ENCODE measurements around the gene CDIPT.

The CDIPT gene

DNA sequence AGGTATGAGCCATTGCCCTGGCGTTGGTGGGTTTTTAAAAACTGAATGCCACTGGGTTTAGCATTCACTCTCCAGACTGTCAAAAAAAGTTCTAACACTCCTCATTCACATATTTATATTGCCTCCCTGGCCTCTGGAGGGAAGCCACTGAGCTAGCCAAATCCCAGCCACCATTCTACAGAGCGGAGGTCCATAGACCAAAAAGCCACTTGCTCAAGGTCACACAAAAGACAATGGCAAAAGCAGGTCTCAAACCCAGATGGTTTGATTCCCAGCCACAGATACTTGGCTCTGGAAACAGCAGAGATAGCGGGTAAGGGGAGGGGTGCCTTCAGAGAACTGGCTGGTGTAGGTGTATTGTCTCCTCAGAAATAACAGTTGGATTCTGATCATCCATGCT is 18.0 kb upstream of the CDIPT start:
- no peak for DNase-seq (ENCODE audit: low read depth)
- H3K4me3 ChIP-seq (ENCODE audit: low read depth, low read length), result no peak overlapping the region
- TF ChIP-seq, protein P1, sequence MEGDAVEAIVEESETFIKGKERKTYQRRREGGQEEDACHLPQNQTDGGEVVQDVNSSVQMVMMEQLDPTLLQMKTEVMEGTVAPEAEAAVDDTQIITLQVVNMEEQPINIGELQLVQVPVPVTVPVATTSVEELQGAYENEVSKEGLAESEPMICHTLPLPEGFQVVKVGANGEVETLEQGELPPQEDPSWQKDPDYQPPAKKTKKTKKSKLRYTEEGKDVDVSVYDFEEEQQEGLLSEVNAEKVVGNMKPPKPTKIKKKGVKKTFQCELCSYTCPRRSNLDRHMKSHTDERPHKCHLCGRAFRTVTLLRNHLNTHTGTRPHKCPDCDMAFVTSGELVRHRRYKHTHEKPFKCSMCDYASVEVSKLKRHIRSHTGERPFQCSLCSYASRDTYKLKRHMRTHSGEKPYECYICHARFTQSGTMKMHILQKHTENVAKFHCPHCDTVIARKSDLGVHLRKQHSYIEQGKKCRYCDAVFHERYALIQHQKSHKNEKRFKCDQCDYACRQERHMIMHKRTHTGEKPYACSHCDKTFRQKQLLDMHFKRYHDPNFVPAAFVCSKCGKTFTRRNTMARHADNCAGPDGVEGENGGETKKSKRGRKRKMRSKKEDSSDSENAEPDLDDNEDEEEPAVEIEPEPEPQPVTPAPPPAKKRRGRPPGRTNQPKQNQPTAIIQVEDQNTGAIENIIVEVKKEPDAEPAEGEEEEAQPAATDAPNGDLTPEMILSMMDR (IDR thresholded peaks at IDR 0.05; ENCODE audit: low read depth, low read length, missing control alignments), result no peak

DNA sequence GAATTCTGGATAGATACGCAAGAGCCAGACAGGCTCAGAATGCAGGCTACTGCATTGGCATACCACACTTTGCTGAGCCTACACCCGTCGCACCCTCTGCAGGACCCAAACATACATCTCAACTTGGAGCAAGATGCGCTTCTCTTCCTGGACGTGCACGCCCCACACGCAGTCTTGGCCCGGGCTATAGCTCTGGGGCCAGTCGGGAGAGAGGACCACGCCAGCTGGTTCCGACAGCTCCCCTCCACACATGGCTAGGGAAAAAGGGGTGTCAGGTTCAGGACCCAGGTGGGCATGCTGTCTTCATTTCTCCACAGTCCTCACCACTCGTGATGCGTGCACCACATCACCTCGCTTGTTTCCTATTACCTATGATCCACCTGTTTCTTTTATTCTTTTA is 15.1 kb upstream of the CDIPT start:
- no peak for DNase-seq (ENCODE audit: low read depth)
- TF ChIP-seq, protein P1 (IDR thresholded peaks at IDR 0.05; ENCODE audit: low read depth, low read length, missing control alignments), result no peak
- no peak overlapping the region for H3K4me3 ChIP-seq (ENCODE audit: low read depth, low read length)

DNA sequence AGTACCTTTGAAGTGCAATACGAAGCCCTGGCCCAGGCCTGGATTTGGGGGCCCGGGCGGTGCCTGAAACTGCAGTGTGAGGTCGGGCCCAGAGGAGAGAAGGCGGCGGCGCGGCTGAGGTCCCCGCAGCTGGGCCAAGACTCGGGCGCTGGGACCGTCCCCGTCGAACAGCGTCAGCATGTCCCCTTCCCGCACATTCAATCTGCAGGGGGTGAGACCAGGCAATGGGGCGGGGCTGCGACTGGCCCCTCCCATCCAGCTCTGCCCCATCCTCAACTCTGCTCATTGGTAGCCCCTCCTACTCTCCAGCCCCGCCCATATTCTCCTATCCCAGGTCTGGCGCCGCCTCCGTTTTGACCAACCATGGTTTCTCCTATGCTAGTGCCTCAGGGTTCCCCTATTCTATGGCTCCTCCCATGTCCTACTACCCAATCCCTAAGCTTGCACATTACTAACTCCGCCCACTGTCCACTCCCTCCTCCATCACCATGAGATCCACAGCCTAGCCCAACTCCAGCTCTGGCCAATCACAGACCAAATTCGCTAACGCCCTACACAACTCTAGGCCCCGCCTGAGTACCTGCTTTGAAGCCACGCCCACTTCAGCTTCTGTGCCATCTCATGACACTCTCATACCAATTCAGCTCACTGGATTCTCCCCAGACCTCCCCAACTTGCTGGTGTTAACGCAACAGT is 14.4 kb upstream of the CDIPT start:
- peak; percentile 56 for DNase-seq (ENCODE audit: low read depth)
- no peak overlapping the region for H3K4me3 ChIP-seq (ENCODE audit: low read depth, low read length)
- TF ChIP-seq, protein P1 (IDR thresholded peaks at IDR 0.05; ENCODE audit: low read depth, low read length, missing control alignments), result no peak

GRCh38 chr16:29876594-29877249 is 13.7 kb upstream of the CDIPT start:
- no peak overlapping the region for H3K4me3 ChIP-seq (ENCODE audit: low read depth, low read length)
- TF ChIP-seq, protein P1 (IDR thresholded peaks at IDR 0.05; ENCODE audit: low read depth, low read length, missing control alignments), result no peak
- DNase-seq (ENCODE audit: low read depth), result no peak

DNA sequence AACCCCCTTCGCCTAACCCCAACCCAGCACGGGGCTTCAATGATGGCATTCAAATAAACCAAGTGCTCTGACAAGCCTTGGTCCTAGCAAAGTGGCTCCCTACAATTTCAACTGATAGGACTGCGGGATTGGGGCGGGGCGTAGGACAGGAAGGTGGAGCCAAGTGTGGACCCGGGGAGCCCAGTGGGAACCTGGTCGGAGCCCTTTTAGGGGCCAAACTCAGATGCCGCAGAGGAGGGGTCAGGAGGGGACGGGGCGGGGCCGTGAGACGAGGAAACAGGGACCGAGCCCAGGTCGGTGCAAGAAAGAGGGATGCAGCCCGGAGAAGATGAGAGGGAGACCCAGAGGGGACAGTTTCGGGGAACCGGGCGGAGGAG is 13.2 kb upstream of the CDIPT start:
- H3K4me3 ChIP-seq (ENCODE audit: low read depth, low read length), result no peak overlapping the region
- DNase-seq (ENCODE audit: low read depth), result no peak
- TF ChIP-seq, protein P1 (IDR thresholded peaks at IDR 0.05; ENCODE audit: low read depth, low read length, missing control alignments), result no peak

DNA sequence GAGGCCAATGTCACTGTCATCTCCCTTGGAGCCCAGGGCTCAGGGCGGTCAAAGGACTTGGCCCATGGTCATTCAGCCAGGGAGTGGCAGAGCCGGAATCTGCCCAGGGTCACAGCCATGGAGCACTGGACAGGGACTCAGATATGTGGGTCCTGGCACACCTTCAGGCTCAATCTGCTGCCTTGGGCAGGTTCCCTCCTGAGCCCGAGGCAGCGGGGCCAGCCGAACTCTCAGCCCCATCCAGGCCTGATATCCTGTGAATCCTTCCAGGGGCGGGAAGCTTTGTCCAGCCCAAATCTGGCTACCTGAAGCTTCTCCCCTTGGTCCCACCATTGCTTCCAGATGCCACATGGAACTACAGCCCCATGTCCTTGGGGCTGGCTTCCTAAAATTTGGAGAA is 12.2 kb upstream of the CDIPT start:
- DNase-seq (ENCODE audit: low read depth), result no peak
- TF ChIP-seq, protein P1 (IDR thresholded peaks at IDR 0.05; ENCODE audit: low read depth, low read length, missing control alignments), result no peak

GRCh38 chr16:29873319-29873718 is 10.3 kb upstream of the CDIPT start:
- no peak overlapping the region for H3K4me3 ChIP-seq (ENCODE audit: low read depth, low read length)
- DNase-seq (ENCODE audit: low read depth), result no peak
- TF ChIP-seq, protein P1 (IDR thresholded peaks at IDR 0.05; ENCODE audit: low read depth, low read length, missing control alignments), result no peak

More for the DNA sequence above, 12.2 kb upstream of the CDIPT start:
- H3K4me3 ChIP-seq (ENCODE audit: low read depth, low read length), result no peak overlapping the region
